Lower lobe of right lung (tissue), 2 donors: ENCODE results near the gene NUDT14. TPM values are rescaled to one million over a fixed set of nuclear protein-coding genes. Genes with fewer than 3 reads are reported as not detected.

Experiments used
- ATAC-seq, 2 donors: fragments of 200-7000 bp; cut with Tn5 transposase; one replicate each; pipeline ENCODE4 v1.9.1; 2020 to 2022; ENCODE audit warnings: mild to moderate bottlenecking in 2 of 2, moderate library complexity in 2 of 2
- DNase-seq: peaks from one replicate; pipeline ENCODE4 v3.0.0-alpha.2; 2020
- H3K27ac ChIP-seq: fragments of 200-600 bp; one replicate; pipeline ENCODE4 v1.8.0; 2022
- H3K27me3 ChIP-seq: fragments of 200-600 bp; one replicate; pipeline ENCODE4 v1.8.0; 2022; ENCODE audit warnings: low read depth
- H3K36me3 ChIP-seq: fragments of 200-600 bp; one replicate; pipeline ENCODE4 v1.8.0; 2022; ENCODE audit warnings: mild to moderate bottlenecking
- H3K4me1 ChIP-seq: fragments of 200-600 bp; one replicate; pipeline ENCODE4 v1.8.0; 2022
- H3K4me3 ChIP-seq: fragments of 200-600 bp; one replicate; pipeline ENCODE4 v1.8.0; 2022; ENCODE audit warnings: mild to moderate bottlenecking
- H3K9me3 ChIP-seq: fragments of 200-600 bp; one replicate; pipeline ENCODE4 v1.8.0; 2022
- intact Hi-C: fragments of 100-400 bp; cut with DNase I; formaldehyde crosslinking; loops from one replicate; pipeline ENCODE4 v1.11.0; 2022
- total RNA-seq: library from RNA; stranded (reverse); fragmentation: NEBNext Ultra II Directional; extraction: Animal tissue kit (Norgen Biotek cat#: 25700); gene quantifications from one replicate; pipeline ENCODE4 v1.2.1, GENCODE V29; 2021
- TF ChIP-seq, protein P1 (sequence below): fragments of 200-600 bp; IDR thresholded peaks from one replicate; pipeline ENCODE4 v1.8.0; 2022; ENCODE audit warnings: antibody characterized with exemption, mild to moderate bottlenecking
- donor health status: DM: no; HTN: yes; CAD: no; lungs with severe emphysema.

NUDT14 gene
- total RNA-seq, 1 donor from 2014 or later: 54.5 TPM

- ATAC-seq (no peak), DNase-seq (no peak)
- Histone ChIP-seq H3K9me3 (no peaks in the 10 kb centered on the region), H3K36me3 (no peaks in the 10 kb centered on the region), H3K4me3 (no peak overlapping the region), H3K27me3 (no peaks in the 10 kb centered on the region), H3K27ac (no peak overlapping the region), H3K4me1 (peaks cover 5% of the 10 kb centered on the region)
- TF ChIP-seq, protein P1, sequence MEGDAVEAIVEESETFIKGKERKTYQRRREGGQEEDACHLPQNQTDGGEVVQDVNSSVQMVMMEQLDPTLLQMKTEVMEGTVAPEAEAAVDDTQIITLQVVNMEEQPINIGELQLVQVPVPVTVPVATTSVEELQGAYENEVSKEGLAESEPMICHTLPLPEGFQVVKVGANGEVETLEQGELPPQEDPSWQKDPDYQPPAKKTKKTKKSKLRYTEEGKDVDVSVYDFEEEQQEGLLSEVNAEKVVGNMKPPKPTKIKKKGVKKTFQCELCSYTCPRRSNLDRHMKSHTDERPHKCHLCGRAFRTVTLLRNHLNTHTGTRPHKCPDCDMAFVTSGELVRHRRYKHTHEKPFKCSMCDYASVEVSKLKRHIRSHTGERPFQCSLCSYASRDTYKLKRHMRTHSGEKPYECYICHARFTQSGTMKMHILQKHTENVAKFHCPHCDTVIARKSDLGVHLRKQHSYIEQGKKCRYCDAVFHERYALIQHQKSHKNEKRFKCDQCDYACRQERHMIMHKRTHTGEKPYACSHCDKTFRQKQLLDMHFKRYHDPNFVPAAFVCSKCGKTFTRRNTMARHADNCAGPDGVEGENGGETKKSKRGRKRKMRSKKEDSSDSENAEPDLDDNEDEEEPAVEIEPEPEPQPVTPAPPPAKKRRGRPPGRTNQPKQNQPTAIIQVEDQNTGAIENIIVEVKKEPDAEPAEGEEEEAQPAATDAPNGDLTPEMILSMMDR: no peak
- intact Hi-C loops: no loop called here
These were observed 24.4 kb downstream of the NUDT14 start for GRCh38 chr14:105156414-105157375.

GRCh38 chr14:105155681-105156413 is 25.3 kb downstream of the NUDT14 start:
- H3K4me1 ChIP-seq: peaks cover 5% of the 10 kb centered on the region
- H3K36me3 ChIP-seq: peaks cover 2% of the 10 kb centered on the region
- intact Hi-C loops: no loop called here
- H3K27ac ChIP-seq: no peak overlapping the region
- H3K9me3 ChIP-seq: no peaks in the 10 kb centered on the region
- no peaks in the 10 kb centered on the region for H3K27me3 ChIP-seq
- no peak overlapping the region for H3K4me3 ChIP-seq
- DNase-seq (no peak), ATAC-seq (no peak)
- TF ChIP-seq, protein P1: no peak

DNA sequence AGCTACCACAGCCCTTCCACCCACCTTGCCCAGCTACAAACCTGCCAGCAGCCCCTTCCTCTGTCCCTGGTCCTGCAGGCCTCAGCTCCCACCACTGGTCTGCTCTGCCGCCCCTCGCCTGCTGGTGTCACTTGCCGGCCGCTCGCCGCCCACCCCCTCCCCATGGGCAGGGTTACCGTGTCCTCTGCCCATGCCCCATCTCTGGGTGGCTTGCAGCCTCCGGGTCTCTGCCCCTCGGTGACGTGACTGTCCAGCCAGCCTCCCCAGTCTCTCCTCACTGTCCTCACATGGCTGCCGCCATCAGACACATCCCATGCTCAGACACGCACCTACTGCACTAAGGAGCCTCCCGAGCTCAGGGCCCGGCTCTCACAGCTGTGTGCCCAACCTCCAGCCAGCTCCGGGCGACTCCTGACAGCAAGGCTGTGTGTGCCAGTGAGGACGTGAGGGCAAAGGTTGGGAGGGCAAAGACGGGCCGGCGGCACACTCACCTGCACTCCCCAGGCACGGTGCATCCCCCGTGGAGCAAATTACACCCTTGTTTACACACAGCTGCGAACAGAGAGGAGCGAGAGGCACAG is 26.0 kb downstream of the NUDT14 start:
- Histone ChIP-seq H3K36me3 (peaks cover 7% of the 10 kb centered on the region), H3K27me3 (no peaks in the 10 kb centered on the region), H3K4me3 (no peak overlapping the region), H3K9me3 (no peaks in the 10 kb centered on the region), H3K27ac (no peak overlapping the region), H3K4me1 (peaks cover 5% of the 10 kb centered on the region)
- intact Hi-C loops: no loop called here
- no peak for DNase-seq
- TF ChIP-seq, protein P1: no peak
- no peak for ATAC-seq

- Histone ChIP-seq H3K27me3 (no peaks in the 10 kb centered on the region), H3K36me3 (peaks cover 7% of the 10 kb centered on the region), H3K4me3 (no peak overlapping the region), H3K9me3 (no peaks in the 10 kb centered on the region), H3K4me1 (peaks cover 5% of the 10 kb centered on the region), H3K27ac (peak overlapping the region; percentile 56)
- ATAC-seq (no peak), DNase-seq (no peak)
- intact Hi-C loops: no loop called here
- TF ChIP-seq, protein P1: no peak
These were observed 26.6 kb downstream of the NUDT14 start for GRCh38 chr14:105154476-105154871.

GRCh38 chr14:105153739-105154475 is 27.2 kb downstream of the NUDT14 start:
- ATAC-seq: no peak
- Histone ChIP-seq H3K27me3 (no peaks in the 10 kb centered on the region), H3K27ac (peak overlapping the region; percentile 56), H3K36me3 (peaks cover 9% of the 10 kb centered on the region), H3K9me3 (no peaks in the 10 kb centered on the region), H3K4me1 (peaks cover 5% of the 10 kb centered on the region), H3K4me3 (no peak overlapping the region)
- DNase-seq: no peak
- TF ChIP-seq, protein P1: no peak
- intact Hi-C loops: no loop called here
